Middle frontal gyrus (tissue), 1 donor: ENCODE measurements around the gene MRE11.
"Not testable (repeated sequence)": the region's sequence is repeated elsewhere in the genome, so short reads cannot be mapped to it uniquely, and the experiment has no call there.

Experiments
- DNase-seq: peaks from one replicate; pipeline ENCODE4 v3.0.0-alpha.2; 2015; ENCODE audit warnings: low spot score; ENCODE audit errors: extremely low spot score

MRE11 gene

DNA sequence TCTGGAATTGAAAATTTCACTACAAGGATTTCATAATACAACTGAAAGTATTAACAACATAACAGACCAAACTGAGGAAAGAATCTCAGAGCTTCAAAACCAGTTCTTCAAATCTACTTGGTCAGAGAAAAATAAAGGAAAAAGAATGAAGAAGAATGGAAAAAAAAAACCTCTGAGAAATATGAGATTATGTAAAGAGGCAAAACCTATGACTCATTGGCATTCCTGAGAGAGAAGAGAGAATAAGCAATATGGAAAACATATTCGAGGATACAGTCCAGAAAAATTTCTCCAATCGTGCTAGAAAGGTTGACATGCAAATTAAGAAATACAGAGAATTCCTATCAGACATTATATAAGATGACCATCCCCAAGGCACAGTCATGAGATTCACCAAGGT, 69.0 kb downstream of the MRE11 start:
- DNase-seq = no peak

DNA sequence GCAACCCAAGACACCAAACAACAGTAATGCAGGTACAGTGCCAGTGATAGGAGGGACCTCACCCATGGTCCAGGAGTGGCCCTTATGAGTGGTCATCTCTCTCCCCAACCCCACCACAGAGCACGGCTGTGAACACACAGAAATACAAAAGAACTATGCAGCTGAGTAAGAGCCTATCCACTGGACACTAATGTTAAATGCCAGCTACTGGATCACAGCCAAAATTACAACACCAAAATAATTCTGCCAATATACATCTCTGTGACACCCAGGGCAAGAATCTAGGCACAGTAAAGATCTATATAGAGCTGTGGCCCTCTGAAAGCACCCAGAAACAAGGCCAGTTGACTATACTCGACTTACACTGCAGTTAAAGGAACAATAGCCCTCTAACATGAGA, 69.6 kb downstream of the MRE11 start:
- DNase-seq = no peak

DNA sequence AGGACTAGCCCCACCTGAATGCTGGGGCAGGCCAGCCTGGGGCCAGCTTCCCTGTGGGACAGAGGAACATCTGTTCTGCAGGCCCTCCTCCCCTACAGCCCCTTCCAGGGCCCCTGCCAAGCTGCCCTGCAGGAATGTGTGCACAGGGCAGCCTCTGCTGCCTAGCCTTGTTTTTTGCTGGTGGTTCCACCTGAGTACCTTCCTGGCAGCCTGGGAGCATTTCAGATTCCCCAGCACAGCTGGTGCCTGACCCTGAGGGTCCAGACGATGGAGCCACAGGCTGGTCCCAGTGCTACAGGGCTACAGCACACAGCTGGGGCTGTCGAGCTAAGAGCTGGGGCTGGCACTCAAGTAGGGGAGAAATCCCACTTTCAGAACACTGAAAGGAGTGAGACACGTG, 70.1 kb downstream of the MRE11 start:
- DNase-seq = no peak

DNA sequence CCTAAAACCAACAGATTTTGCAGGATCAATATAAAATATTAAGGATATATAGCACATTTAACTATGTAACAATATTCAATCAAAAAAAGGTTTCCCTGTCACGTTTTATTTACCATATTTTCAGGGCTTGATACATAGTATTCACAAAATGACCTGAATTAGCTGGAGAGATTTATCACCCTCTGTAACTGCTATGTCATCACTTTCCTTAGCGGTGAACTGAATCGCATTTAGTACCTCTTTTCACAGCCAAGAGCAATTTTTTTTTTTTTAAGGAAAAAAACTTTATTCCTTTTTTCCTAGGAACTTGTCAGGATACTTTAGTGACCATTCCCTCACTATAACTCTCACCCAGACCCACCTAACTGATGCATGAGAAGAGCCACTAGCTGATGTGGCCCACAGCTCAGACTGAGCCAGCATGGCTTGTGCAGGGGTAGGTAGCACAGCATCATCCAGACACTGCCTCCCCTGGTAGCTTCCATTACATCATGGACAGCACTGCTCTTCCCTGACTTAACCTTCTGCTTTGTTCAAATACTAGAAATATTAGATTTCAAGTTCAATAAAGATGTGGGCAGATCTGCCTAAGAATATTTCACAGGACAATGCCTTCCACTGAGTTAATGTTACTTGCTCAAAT, 75.4 kb downstream of the MRE11 start:
- DNase-seq = no peak

DNA sequence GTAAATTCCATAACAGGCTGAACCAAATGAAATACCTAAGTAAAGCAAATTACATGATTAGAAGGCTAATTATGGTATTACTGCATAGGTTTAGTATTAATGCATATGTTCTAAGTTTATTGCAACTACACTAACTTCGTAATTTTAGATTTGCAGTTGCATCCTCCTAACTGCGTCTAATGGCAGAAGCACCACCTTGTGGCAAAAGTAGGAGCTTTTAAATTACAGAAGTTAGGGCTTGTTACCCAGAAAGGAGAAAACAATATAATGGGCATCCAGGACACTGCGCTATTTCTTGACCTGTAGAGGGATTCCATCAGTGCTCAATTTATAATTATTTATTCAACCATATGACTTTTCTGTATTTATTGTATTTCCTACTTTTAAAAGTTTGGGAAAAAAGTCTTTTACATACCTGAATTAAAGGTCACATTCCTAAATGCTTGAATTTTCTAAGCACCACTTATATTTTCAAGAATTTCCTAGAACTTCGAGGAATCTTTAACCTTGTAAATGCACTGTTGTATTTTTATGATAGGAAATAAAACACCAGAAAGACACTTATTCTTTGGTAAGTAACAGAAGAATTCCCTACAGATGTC, 76.2 kb downstream of the MRE11 start:
- DNase-seq = peak; percentile 30

DNA sequence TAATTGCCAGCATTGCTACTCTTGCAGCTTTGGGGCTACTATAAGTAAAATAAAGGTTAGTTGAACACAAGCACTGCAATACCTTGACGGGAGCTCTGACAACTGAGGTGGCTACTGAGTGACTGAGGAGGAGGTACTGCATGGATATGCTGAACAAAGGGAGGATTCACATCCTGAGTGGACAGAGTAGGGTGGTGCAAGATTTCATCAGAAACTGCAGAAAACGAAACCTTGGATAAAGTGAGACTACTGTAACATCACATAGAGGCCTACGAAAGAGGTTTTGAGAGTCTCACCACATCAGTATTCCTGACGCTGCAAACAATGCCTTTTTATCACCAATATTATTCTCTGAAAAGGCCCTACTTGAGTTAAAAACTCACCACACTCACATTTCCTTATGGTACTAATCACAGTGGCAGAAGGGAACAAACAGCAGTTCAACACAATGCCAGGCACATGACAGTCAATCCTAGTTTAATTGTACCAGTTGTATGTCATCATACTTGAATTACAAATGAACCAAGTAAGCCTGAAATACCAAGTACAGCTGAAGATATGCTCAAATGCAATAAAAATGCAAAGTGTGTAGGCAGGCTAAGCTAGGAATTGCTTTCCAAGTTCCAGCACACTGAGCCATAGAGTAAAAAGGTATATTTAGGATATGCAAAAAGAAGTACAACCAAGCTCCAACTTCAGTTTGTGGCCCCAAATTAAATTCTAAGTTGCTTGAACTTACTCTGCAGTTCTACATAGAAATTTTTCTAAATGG, 88.4 kb downstream of the MRE11 start:
- no peak for DNase-seq

GRCh38 chr11:94402355-94402754, 91.3 kb downstream of the MRE11 start:
- no peak for DNase-seq

GRCh38 chr11:94401773-94402265, 91.8 kb downstream of the MRE11 start:
- DNase-seq = no peak

DNA sequence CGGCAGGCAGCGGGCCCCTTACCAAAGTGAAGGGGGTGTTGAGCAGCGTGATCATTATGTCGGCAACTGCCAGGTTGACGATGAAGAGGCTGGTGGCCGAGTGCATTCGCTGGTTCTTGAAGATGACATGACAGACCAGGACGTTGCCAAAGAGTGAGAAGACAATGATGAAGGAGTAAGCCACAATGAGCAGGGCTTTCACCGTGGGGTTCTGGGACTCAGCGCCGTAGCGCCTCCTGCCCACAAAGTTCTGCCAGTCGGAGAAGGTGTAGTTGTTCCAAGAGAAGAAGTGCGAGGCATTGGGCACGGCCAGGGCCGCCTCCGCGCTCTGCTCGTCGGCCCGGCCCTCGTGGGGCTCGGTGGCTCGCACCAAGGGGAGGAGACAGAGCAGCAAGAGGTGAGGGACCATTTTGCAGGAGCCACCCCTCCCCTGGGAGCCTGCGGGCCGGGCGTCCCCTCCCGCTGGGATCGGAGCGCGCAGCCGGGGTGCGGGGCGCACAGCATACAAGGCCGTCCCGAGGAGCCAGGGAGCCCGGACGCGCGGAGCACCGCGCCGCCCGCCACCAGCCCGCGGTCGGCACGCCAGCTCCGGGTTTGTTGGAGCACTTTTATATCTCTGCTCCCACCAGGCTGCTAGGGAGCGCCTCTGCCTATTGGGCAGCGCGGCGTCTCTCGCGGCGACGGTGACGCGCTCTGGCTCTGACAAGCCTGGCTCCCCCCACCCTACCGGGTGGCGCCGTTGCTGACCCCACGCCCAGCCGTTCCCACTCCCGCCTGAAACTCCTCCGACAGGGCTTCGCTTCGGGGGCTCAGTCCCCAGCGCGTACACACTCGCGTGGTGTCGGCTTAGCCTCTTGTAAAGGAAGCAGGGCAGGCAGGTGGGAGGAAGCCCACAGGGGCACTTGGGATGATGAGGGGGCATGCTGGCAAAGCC, 92.5 kb downstream of the MRE11 start, which contains the start of gene GPR83:
GPR83 (minus strand) TSS at position 581 of the 934 bp plus-strand sequence; CDS start at position 409, 172 bp downstream.
- DNase-seq = peak; percentile 22

DNA sequence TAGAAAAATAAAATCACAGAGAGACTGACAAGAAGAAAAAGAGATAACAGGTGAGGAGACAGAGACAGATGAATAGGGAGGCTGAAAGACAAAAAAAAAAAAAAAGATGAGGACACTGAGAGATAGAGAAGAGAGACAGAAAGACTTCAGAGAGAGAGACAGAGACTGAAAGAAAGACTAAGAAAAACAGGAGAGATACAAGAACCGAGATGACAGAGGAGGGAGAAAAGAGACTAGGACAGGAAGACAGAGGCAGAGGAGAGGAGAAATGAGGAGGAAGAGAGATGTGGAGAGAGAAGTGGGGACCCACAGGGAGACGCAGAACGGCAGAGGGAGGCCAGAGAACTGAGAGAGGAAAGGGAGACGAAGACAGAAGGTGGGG, 93.2 kb downstream of the MRE11 start:
- no peak for DNase-seq

GRCh38 chr11:94400050-94400449, 93.6 kb downstream of the MRE11 start:
- no peak for DNase-seq

DNA sequence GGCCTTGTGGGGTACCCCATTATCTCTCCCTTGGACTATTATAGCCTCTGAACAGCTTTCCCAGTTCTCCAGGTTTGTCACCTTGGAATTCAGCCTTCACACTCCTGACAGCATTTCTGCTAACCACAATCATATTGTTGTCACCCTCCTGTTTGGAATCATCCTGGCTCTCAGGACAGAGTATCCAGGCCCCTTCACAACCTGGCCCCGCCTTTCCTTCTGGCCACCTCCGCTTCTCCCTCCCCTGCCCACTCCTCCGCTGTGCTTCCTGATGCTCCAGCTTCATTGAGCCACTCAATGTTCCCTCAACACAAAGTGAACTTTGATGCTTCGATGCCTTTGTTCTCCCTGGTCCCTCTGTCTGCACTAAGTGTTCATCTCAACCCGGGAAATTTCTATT, 95.5 kb downstream of the MRE11 start:
- DNase-seq = no peak

- no peak for DNase-seq
These were observed 97.4 kb downstream of the MRE11 start for GRCh38 chr11:94396282-94396681.

- not testable (repeated sequence) for DNase-seq
These were observed 101.7 kb downstream of the MRE11 start for GRCh38 chr11:94391937-94392336.

DNA sequence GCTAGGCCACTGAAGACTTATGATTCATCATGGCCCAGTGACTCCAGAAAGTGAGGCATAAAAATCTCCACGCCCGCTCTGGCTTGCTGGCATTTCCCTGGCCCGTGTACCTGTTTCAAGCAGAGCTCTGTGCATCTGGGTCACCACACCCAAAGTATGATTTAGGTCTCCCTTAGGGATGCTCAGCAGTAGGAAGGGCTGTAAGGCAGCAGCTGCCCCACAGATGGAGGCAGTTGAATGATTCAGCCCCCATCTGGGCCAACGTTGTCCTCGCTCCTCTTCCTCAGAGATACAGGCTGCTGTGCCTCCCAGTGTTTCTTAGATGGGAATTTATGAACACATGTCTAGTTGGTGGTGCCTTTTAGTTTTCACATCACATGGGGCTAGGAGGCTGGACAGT, 114.0 kb downstream of the MRE11 start:
- DNase-seq = no peak

DNA sequence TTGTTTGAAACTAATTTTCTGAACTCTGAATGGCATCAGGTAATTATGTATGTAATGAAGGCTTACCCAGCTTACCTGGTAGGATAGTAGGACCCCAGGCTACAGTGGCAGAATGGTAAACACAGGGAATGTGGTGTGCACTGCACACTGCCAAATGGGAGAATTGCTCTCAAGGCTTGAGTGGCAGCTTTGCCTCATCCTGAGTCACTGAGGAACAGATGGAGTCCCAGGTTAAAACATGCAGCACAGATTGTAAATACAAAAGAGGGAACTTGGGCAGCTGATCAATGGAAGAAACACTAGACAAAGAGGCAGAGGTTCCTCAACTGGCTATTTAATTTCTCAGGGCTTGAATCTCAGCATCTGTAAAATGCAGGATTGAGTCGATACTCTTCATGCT, 116.8 kb downstream of the MRE11 start:
- no peak for DNase-seq

GRCh38 chr11:94370576-94370975, 123.1 kb downstream of the MRE11 start:
- not testable (repeated sequence) for DNase-seq
